SKM-1 (cell line): ENCODE data around the gene AKIRIN1.
A peak's percentile ranks its signal among the peaks of the same experiment; 100 is the strongest.
"Not testable (repeated sequence)": the region's sequence is repeated elsewhere in the genome, so short reads cannot be mapped to it uniquely, and the experiment has no call there.

ENCODE experiments used
- DNase-seq: peaks from one replicate; lab custom pipeline; 2025; ENCODE audit not compliant: unreplicated experiment; lab: John Stamatoyannopoulos, UW

Gene AKIRIN1

GRCh38 chr1:38992412-38993111, 1.5 kb downstream of the AKIRIN1 start:
- no peak for DNase-seq

DNA sequence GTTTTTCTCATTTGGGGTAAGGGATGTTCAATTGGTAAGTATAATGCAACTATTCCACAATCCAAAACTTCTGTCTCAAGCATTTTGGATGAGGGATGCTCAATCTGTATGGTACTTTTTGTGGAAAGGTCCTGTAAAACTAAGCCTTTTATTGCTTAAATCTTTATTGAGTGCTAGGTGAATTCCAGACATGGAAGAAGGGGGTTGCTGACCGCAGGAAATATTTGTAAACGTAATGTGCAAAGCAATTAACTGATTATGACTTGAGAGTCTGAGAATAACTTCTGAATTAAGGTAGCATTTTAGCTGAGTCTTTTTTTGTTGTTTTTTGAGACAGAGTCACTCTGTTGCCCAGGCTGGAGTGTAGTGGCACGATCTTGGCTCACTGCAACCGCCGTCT, 3.1 kb downstream of the AKIRIN1 start:
- no peak for DNase-seq

DNA sequence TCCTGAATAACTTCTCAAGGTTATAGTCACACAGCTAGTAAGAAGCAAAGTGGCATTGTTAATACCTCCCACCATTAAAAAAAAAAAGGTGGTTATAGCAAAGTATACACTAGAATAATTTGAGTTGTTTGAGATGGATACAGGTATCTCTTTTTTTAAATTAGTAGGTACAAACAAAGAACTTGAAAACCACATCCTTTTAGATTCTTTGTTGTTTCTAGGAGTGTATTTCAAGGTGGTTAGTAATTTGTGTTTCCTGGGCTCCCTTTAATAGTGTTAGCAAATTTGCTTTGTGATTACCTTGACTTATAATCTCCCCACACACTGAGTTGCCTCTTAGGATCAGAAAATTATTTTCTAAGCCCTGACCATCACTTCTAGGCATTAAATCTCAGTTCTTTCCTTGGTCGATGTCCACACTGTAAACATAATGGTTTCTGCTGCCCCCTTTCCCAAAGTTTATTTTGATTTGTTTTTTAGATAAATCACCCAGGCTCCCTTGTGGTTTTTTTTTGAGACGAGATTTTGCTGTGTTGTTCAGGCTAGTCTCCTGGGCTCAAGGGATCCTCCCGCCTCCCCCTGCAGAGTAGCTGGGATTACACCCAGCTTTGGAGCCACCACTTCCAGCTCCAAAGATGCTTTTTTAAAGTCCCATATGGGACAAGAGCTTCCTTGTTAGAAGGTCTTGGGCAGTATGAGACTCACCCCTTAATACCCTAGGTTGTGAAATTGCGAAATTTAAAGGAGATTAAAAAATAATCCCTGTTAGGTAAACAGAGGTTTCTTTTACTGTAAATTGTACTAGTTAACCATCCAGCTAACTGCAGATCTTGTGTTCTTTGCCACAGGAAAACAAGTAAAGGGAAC, 6.2 kb downstream of the AKIRIN1 start:
- DNase-seq = no peak

- no peak for DNase-seq
Observed at GRCh38 chr1:38997901-38998190, 6.8 kb downstream of the AKIRIN1 start.

GRCh38 chr1:39001516-39002421, 10.7 kb downstream of the AKIRIN1 start:
- no peak for DNase-seq

DNA sequence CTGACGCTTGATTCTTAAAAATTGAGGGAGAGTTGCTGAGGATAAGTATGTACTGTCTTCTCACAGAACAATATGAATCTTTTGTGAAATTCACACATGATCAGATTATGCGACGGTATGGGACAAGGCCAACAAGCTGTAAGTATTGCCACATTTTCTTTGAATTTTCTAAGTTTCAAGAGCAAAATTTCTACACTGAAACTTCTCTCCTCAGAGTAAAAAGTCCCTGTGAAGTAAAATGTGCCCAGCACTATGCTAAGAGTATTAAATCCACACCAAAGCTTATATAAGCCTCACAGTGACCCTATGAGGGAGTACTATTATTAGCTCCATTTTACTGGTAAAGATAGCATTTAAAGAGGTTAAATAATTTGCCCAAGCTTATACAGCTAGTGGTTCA, 12.2 kb downstream of the AKIRIN1 start:
- no peak for DNase-seq

DNA sequence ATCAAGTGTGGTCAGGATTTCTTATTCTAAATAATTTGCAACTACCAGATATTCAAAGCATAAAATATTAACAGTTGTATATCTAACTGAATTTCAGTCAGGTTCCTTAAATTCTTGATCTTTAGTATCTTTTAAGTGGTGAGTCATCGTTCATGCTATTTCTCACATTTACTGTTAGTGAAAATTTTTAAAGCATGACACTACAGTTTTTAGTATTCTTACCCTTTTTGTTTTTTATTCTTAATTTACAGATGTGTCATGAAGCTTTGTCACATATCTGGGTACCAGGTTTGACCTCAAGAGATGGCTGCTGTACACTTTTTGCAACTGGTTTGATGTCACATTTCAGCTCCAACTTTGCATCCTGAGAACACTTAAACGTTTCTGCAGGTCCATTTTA, 12.7 kb downstream of the AKIRIN1 start:
- no peak for DNase-seq

GRCh38 chr1:39006287-39006686, 15.2 kb downstream of the AKIRIN1 start:
- no peak for DNase-seq

- no peak for DNase-seq
Observed at GRCh38 chr1:39006726-39007645, 15.9 kb downstream of the AKIRIN1 start.

- not testable (repeated sequence) for DNase-seq
Observed at GRCh38 chr1:39014956-39015355, 23.9 kb downstream of the AKIRIN1 start.

DNA sequence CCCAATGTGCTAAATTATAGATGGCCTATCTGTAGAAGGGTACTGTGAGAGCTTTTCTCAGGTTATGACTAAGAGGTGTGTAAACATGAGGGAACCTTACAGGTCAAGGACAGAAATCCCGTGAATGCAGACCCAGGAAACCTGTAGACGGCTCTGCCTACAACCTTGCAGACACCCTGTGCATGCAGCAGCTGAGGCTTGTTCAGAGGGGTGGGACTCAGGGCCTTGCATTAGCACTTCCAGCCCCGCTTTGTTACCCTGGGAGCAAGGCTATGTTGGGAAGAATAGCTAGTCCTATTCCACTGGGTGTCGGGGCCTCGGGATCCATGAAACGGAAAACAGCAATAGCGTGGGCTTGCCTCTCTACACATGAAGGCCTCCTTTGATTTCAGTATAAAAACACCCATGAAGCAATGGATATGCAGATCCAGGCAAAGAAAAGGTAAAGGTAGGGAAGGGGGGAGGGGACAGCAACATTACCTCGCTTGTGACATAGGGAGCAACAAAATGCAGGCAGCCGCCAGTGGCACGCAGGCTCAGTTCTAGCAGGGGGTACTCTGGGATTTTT, 25.6 kb downstream of the AKIRIN1 start:
- no peak for DNase-seq

DNA sequence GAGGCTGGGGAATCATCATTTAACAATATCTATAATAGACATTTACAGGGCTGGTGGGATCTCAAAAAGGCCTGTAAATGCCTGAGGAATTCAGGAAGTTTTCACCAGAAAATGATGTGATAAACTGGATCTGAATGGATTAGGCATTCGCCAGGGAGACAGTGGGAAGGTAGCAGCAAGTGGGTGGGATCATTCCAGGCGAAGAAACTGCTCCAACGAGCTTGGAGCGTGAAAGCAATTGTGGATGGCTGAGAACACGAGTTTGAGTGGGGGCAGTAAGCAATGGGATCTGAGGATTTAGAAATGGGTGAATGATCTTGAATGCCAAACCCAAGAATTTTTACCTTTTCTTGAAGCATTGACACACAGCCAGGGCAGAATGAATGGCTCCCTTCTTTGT, 26.2 kb downstream of the AKIRIN1 start:
- no peak for DNase-seq

GRCh38 chr1:39020494-39020893, 29.4 kb downstream of the AKIRIN1 start:
- not testable (repeated sequence) for DNase-seq

GRCh38 chr1:39021426-39021825, 30.4 kb downstream of the AKIRIN1 start:
- DNase-seq = no peak

- no peak for DNase-seq
Observed at GRCh38 chr1:39023140-39023539, 32.1 kb downstream of the AKIRIN1 start.

GRCh38 chr1:39026051-39026865, 35.2 kb downstream of the AKIRIN1 start, which contains the start of gene NDUFS5:
Gene NDUFS5 (plus strand): TSS chr1:39026350. CDS start chr1:39028725, 2,375 bp downstream.
- peak; percentile 92 for DNase-seq

DNA sequence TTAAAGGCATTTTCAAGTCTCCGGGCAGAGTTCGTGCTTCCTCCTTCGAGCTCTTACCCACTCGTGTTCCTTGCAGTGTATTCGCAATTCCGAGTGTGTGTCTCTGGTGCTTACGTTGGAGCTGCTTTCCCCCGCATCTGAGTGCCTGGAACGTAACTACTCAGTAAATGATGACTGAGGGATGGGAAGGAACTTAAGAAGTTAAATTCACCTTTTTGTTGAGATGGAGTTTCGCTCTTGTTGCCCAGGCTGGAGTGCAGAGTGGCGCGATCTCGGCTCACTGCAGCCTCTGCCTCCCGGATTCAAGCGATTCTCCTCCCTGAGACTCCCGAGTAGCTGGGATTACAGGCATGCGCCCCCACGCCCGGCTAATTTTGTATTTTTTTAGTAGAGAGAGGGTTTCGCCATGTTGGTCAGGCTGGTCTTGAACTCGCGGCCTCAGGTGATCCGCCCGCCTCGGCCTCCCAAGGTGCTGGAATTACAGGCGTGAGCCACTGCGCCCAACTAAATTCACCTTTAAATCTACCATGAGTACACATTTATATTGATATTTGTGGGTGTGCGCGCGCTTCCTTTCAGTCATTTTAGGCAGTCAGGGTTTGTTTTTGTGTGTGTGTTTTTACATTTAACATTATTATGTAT, 35.9 kb downstream of the AKIRIN1 start:
- no peak for DNase-seq

GRCh38 chr1:39034114-39034654, 43.1 kb downstream of the AKIRIN1 start:
- DNase-seq = no peak
